ENCODE data around the gene TNFAIP8L1. TPM values are rescaled to one million over a fixed set of nuclear protein-coding genes. Genes with fewer than 3 reads are reported as not detected.

The TNFAIP8L1 gene
- total and polyA plus RNA-seq, 2 of the 8 experiments (the other 6 are each of a cell fraction or from before 2014, with no cell fraction given), result 3.2 to 6.1 TPM

DNA sequence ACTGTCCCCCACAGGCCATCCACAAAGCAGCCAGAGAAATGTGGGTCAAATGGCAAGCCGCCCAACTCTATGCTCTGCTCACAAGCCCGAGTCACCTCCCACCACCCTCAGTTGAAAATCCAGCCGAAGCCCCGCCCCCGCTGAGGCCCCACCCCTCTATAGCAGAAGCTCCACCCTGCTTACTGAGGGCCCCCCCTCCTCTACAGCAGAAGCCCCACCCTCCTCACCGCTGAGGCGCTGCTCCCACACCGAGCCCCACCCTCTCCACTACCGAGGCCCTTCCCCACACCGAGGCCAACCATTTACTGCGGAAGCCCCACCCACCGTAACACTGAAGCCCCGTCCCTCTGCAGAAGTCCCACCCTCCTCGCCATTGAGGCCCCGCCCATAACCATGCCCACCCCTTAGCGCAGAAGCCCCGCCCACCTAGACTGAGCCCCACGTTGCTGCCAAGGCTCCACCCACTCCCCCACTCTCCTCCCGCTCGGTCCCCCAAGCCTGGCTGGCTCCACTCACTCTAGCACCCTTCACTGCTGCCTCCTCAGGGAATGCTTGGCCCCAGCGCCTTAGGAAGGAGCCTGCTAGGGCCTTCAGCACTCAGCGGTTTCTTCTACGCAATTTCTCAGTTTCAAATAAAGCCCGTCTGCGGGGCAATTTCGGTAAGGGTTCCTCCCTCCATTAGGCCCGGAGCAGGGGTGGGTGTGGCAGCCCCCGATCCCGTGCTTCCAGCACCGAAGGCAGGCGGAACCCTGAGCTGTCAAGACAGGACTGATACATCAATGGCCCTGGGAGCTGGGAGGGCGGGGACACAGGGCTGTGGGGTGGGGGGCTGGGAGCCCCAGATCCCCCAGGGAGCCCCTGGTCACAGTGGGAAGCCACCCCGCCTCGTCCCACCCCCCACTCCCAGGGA is 39.8 kb downstream of the TNFAIP8L1 start:
- CTCF ChIA-PET (ENCODE audit: partially characterized antibody), result interaction anchor here (0.5 to 2.5 kb wide), 4 partner anchors 10 to 150 kb away, joined by 3 to 9 read pairs (median 5); no protein-coding TSS in a partner anchor
- Histone ChIP-seq H2AFZ (ENCODE audit: low read length) (no peak overlapping the region), H3K79me2 (ENCODE audit: control insufficient read depth in 1 of 2, insufficient read depth in 2 of 2, low read length in 2 of 2) (no peaks in the 10 kb centered on the region), H3K18ac (ENCODE audit: extremely low read depth, low read length) (no peak overlapping the region; the same call in 1 of the 2 replicates), H2AK5ac (ENCODE audit: low read depth, low read length) (peak overlapping the region; percentile 70; the same call in 1 of the 2 replicates), H3K9ac (replicated peaks in 1 of 4; ENCODE audit: extremely low read depth in 1 of 4, low read depth in 3 of 4, low read length in 3 of 4) (no peak overlapping the region), H3K79me1 (ENCODE audit: low read depth, low read length) (no peaks in the 10 kb centered on the region), H3K27me3 (replicated peaks in 1 of 4; ENCODE audit: control insufficient read depth in 3 of 4, extremely low read depth in 1 of 4, insufficient read depth in 3 of 4, low read length in 3 of 4) (no peaks in the 10 kb centered on the region), H2BK20ac (ENCODE audit: low read length) (no peak overlapping the region), H4K5ac (ENCODE audit: insufficient read length, low read depth, low read length) (peak overlapping the region; percentile 15), H3K9me3 (ENCODE audit: insufficient read depth in 2 of 2, low read depth in 1 of 2, low read length in 1 of 2) (no peaks in the 10 kb centered on the region), H4K20me1 (replicated peaks in 1 of 2; ENCODE audit: control insufficient read depth in 1 of 2, insufficient read depth in 2 of 2, low read length in 2 of 2) (peaks cover 0 to 3% of the 10 kb centered on the region in 2 experiments), H2BK15ac (ENCODE audit: low read length) (no peak overlapping the region), H3K4me1 (replicated peaks in 1 of 4; ENCODE audit: control insufficient read depth in 3 of 4, insufficient read depth in 4 of 4, low read length in 3 of 4) (peaks cover 0 to 11% (median 8%) of the 10 kb centered on the region in 4 experiments; a peak in 6 of 7 replicates), H3K4me2 (ENCODE audit: insufficient read depth in 1 of 2, low read depth in 2 of 2, low read length in 2 of 2) (peak overlapping the region; percentile 39 to 44), H2BK5ac (ENCODE audit: low read depth, low read length) (peak overlapping the region; percentile 75), H3K27ac (ENCODE audit: low read depth, low read length) (0 out of 2 replicates have a peak overlapping the region, but pooled peaks have one; percentile 63), H3K4ac (replicated peaks; ENCODE audit: insufficient read length, low read depth, low read length) (no peak overlapping the region), H3K36me3 (ENCODE audit: control insufficient read depth in 2 of 4, insufficient read depth in 4 of 4, low read length in 3 of 4) (peaks cover 0 to 15% (median 2%) of the 10 kb centered on the region in 4 experiments; a peak in 5 of 8 replicates), H3K14ac (ENCODE audit: insufficient read length) (no peak overlapping the region), H2BK12ac (ENCODE audit: low read depth, low read length) (no peak overlapping the region), H3K23ac (ENCODE audit: insufficient read length) (no peak overlapping the region), H4K91ac (replicated peaks; ENCODE audit: insufficient read length, low read length) (no peak overlapping the region), H2BK120ac (replicated peaks; ENCODE audit: low read depth, low read length) (no peak overlapping the region), H3K23me2 (ENCODE audit: low read depth, low read length) (no peaks in the 10 kb centered on the region), H3K4me3 (ENCODE audit: extremely low read depth in 1 of 4, insufficient read depth in 2 of 4, low read depth in 3 of 4, low read length in 4 of 4) (peak overlapping the region in 2 of 4 experiments; percentile 5 to 32; a peak in 2 of 8 replicates), H3K56ac (replicated peaks; ENCODE audit: insufficient read length, low read depth, low read length) (no peak overlapping the region), H4K8ac (ENCODE audit: extremely low read depth, insufficient read depth, low read length) (peak overlapping the region; percentile 38; the same call in 1 of the 2 replicates)
- DNase-seq (ENCODE audit: low read depth in 1 of 2, low spot score in 2 of 2) (peak; percentile 90 to 96), FAIRE-seq (peak; percentile 71)
- POLR2A ChIA-PET (ENCODE audit: partially characterized antibody), result interaction anchor here (0.5 to 1.7 kb wide), 7 partner anchors 10 to 285 kb away, joined by 3 to 6 read pairs (median 4); no protein-coding TSS in a partner anchor
- WGBS, 2 experiments (ENCODE audit: extremely low coverage in 1 of 2, insufficient coverage in 1 of 2, insufficient read length in 1 of 2, insufficient replicate concordance in 2 of 2, low coverage in 1 of 2, low lambda C conversion rate in 2 of 2, missing lambda C conversion rate in 1 of 2), result 74% methylated on average over 16 of the region's 34 CpGs; no CpG with 5 or more reads in 1 of the 2 experiments
- no peak for TF ChIP-seq TEAD4 (IDR thresholded peaks at IDR 0.05; ENCODE audit: low read depth, low read length)
- TF ChIP-seq CHD2 (IDR thresholded peaks at IDR 0.05; ENCODE audit: low read length), result no peak
- TF ChIP-seq CBX5 (IDR thresholded peaks at IDR 0.05; ENCODE audit: low read depth, low read length), result no peak
- no peak for TF ChIP-seq KDM5A (IDR thresholded peaks at IDR 0.05; ENCODE audit: low read length)
- no peak for TF ChIP-seq NRF1 (IDR thresholded peaks at IDR 0.05; ENCODE audit: low read depth, low read length)
- TF ChIP-seq MAFK (IDR thresholded peaks at IDR 0.05; ENCODE audit: low read depth, low read length), result no peak
- no peak for TF ChIP-seq SIN3A (conservative IDR thresholded peaks at IDR 0.05 in 1 of 2, IDR thresholded peaks at IDR 0.05 in 1 of 2; ENCODE audit: low read depth in 1 of 2, low read length in 2 of 2)
- no peak for TF ChIP-seq ASH2L (IDR thresholded peaks at IDR 0.05; ENCODE audit: low read length)
- no peak for TF ChIP-seq BRCA1 (IDR thresholded peaks at IDR 0.05; ENCODE audit: low read depth, low read length)
- TF ChIP-seq CBX8 (IDR thresholded peaks at IDR 0.05; ENCODE audit: borderline replicate concordance, low read depth, low read length), result no peak
- no peak for TF ChIP-seq BCL11A (IDR thresholded peaks at IDR 0.05; ENCODE audit: low read depth in 2 of 2, low read length in 2 of 2)
